Epithelial cell of proximal tubule (primary cell): ENCODE results near the gene NSUN2. TPM values are rescaled to one million over a fixed set of nuclear protein-coding genes. Genes with fewer than 3 reads are reported as not detected.

Experiments used
- DNase-seq: peaks from one replicate; pipeline ENCODE4 v3.0.0-alpha.2; 2011; ENCODE audit warnings: low read depth
- H3K4me3 ChIP-seq: 2 replicates; pipeline ENCODE4 v1.5.1; 2011; ENCODE audit warnings: low read depth, mild to moderate bottlenecking, low read length
- CTCF ChIP-seq: conservative IDR thresholded peaks from 2 replicates; pipeline ENCODE4 v1.5.1; 2012; ENCODE audit warnings: low read depth, mild to moderate bottlenecking, low read length
- total RNA-seq: library from RNA; depleted of rRNA; stranded (reverse); fragments of >200 nt; gene quantifications from 2 replicates; pipeline ENCODE4 v1.2.3, GENCODE V29; 2015

Gene NSUN2
- total RNA-seq, 1 donor from 2014 or later, result 59.0 TPM

- no peak for DNase-seq
- no peak overlapping the region for H3K4me3 ChIP-seq
- no peak for TF ChIP-seq CTCF
Measured at GRCh38 chr5:6593148-6594016, 39.5 kb downstream of the NSUN2 start.

DNA sequence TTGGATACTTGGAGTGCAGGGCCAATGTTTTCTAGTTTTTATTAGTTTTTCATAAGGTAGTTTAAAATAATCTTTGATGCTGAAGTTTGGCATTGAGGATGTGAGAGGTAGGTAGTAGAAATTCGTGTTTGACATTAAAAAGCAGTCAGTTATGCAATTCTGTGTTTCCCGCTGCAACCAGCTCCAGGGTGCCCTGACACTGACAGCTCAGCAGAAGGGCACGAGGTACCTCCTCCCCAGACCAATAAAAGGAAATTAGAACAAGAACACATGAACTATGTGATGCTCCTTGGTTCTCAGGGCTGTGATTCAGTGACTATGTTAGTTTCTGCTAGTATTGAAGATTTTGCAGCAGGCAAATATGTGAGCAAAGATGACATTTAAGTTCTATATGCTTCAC is 40.2 kb downstream of the NSUN2 start:
- no peak for TF ChIP-seq CTCF
- H3K4me3 ChIP-seq, result no peak overlapping the region
- no peak for DNase-seq

DNA sequence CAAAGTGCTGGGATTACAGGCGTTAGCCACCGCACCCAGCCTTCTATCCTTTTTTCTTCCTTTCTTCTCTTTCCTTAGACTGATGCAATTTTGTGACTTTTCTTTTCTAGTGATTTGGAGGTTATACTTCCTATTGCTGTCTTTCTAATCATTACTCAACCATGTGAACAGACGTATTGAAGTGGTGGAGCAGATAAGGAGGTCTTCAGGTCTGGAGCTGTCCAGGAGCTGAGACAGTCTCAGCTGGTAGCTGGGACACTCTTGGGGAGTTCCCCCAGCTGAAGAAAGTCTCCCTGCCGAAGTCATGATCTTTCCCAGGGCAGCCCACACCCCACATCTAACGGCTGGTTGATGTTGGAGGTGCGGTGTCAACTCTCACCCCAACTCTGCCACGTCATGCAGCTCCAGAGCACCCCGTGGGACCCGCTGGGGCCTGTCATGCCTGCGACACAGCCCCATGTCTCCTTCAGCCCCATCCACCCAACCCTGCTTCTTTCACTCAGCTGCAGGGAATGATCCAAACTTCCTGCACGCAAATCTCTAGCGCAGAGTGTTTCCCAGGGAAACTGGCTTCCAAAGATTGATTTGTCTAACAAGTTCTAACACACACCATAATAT is 41.1 kb downstream of the NSUN2 start:
- no peak for TF ChIP-seq CTCF
- H3K4me3 ChIP-seq, result no peak overlapping the region
- DNase-seq, result no peak

DNA sequence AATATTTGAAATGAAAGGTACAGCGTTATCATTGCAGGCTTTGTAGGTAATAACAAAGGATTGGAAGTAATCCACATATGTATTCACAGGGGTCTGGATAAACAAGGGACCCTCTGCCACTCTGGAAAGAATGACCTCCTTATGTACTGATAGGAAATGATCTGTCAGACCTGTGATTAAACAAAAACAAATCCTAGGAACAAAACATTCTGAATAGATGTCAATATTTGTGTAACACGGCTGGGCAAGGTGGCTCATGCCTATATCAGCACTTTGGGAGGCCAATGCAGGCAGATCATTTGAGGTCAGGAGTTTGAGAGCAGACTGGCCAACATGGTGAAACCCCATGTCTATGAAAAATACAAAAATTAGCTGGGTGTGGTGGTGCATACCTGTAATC is 42.3 kb downstream of the NSUN2 start:
- TF ChIP-seq CTCF, result no peak
- DNase-seq, result no peak
- H3K4me3 ChIP-seq, result no peak overlapping the region

DNA sequence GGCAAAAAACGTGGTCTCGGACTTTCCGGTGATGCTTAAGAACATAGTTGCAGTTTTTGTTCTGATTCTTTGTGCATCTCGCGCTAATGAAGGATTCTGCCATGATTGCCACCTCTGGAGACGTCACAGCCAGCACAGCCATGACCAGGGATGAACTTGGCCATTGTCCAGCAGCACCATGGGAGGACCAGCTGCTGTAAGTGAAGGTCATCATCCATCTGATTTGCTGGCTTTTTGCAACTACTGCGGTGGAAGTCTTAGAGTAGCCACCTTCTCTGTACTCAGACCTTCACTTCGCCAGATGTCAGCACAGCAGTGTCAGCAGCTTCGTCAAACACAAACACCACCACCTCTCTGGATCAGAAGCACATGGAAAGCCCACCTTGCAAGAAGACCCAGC is 45.7 kb downstream of the NSUN2 start:
- DNase-seq, result no peak
- TF ChIP-seq CTCF, result no peak
- no peak overlapping the region for H3K4me3 ChIP-seq

- DNase-seq, result no peak
Measured at GRCh38 chr5:6586647-6587042, 46.2 kb downstream of the NSUN2 start.

More at GRCh38 chr5:6586647-6587042, 46.2 kb downstream of the NSUN2 start:
- TF ChIP-seq CTCF, result no peak
- H3K4me3 ChIP-seq, result no peak overlapping the region
